NCI-H187 treated with DMSO at 0.1 percent for 48 hours (cell line): ENCODE results near the gene CCR3.

ENCODE experiments used
- DNase-seq: peaks from one replicate; lab custom pipeline; 2025; lab: John Stamatoyannopoulos, UW

CCR3 gene

DNA sequence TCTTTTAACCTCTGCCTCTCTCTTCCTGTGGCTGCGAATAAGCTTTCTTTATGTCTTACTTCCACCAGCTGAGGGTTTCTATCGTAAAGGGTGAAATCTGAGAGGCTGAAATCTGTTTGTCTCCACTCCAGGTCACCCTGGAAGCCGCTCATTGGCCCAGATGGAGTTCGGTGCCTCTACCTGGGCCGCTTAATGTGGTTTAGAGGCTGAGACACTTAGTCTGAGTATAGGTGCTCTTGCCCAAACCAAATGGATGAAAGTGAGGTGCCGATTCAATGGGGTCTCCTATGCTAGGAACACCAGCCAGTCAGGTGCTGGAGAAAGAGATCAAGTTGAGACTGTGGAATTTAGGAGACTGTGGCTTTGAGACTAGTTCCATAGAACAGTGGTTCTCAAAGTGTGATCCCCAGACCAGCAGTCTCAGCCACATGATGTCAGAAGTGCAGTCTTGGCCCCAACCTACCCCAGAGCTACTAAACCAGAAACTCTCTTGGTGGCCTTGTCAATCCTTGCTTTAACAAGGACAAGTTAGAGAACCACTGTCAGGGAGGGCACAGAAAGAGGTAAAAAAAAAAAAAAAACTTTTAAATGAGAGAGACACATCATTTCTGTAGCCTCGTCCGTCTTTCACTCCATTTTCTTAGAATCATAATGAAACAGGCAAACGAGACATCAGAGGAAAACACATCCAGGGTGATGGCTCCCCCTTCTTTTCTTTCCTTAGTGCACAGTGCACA lies 56.8 kb downstream of the CCR3 start:
- DNase-seq: no peak

DNA sequence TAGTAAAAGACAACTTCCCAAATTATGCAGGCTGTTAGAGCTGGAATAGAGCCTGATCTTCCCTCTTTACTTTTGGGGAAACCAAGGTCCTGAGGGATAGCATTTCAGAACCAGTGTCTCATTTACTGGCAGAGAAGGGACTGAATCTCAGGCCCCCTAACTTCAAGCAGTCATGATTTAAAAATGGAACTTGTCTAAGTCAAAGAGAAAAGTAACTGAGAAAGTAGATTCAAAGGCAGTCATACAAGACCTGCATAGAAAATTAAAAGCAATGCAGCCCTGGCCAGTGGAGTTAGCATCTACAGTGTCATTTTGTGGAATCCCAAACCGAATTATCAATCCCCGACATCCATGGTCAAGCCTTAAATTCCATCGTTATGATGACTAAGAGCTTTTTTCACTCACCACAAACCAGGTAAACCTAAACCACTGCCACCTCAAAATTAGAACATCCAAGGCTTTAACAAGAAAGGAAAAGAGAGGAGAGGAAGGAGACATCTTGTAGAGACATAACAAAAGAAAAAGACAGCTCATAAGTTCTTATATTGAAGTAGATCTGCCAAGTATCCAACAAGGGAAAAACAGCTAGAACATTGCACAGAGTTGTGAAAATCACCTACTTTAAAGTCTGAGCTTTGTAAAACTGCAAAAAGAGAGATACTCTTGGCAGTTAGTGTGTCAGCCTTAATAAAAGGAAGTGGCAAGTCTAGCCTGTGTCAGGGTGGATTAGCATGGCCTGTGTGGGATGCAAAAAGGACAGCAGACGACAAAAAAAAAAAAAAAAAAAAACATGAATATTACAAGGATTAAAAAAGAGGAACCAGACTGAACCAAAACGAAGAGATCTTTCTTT lies 57.6 kb downstream of the CCR3 start:
- DNase-seq: no peak

DNA sequence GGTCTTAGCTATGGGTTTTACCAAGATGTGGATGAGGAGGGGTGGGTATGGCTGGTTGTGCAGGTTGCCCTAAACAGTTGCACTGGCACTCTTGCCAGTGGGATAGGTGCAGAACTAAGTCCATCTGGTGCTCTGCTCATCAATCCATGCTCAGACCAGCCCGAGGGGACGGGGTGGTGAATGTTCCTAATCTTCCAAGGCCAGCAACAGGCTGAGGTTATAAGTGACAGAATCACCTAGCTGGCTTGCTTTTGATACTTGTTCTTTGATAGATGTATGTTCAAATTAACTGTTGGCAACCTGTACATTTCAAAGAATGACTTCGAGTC lies 58.2 kb downstream of the CCR3 start:
- DNase-seq: no peak

DNA sequence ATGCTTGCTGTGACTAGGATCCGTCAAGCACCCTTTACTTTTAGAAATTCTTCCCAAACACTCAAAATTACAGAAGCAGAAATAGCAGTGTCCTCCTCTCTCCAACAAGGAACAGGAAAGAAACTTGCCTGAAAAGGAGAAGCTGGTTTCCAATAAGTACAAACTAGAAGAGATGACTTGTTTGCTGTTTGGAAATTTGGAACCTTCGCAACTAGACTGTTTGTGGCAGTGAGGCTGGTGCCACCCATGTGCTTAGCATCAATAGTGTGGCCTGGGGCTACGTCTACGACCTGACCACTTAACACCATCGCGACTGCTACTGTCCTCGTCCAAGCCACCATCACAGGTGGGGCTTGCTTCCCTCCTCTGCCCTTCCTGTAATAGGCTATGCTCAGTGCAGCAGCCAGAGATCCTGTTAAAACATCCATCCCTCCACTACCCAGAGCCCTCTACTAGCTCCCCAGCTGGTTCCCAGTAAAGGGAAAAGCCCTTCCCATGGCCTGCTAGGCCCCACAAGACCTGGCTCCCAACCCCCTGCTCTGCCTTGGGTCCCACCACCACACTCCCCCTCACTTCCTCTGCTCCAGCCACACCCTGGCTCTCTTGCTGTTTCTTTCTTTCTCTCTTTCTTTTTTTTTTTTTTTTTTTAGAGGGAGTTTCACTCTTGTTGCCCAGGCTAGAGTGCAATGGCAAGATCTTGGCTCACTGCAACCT lies 59.0 kb downstream of the CCR3 start:
- DNase-seq: no peak

GRCh38 chr3:46303240-46303639 lies 61.0 kb downstream of the CCR3 start:
- no peak for DNase-seq

- no peak for DNase-seq
Observed at GRCh38 chr3:46304739-46305138, 62.5 kb downstream of the CCR3 start.

GRCh38 chr3:46312991-46313390 lies 70.7 kb downstream of the CCR3 start:
- no peak for DNase-seq

DNA sequence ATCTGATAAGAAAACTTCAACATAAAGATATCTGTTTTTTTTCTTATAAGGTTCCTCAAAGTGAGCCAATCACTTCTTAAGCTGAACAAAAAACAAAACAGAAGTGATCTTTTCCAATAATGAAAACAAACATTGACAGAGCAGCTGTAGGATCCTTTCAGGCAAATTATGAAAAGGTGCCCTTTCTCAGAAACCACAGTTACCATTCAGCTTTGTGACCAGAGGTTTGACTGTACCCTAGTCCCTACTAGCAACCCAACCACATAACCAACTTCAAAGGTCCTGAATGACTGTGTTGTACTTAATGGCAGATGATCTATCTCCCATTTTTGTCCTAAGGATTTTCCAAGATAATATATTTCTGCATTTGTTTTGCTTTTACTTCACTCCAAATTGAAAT lies 72.3 kb downstream of the CCR3 start:
- no peak for DNase-seq

DNA sequence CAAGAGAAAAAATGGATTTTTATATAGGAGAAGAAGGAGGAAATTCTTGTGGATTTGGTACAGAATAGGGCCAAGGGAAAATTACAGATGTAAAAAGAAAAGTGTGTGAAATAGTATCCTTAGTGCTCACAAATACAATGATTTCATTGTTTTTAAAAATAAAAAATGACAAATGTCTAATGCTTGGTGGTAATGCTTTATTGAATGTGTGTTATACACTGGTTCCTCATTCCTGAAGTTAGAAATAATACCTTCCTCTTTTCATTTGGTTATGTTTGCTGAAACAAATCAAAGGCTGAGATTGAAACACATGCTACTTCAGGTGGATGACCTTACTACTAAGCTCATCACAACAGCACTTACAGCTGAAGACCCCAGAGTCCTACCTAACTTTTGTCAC lies 73.9 kb downstream of the CCR3 start:
- DNase-seq: no peak
